HG03095 (cell line): Measurements from ENCODE around the gene FCER2.

ENCODE experiments used
- ATAC-seq: cut with Tn5 transposase; IDR thresholded peaks from one replicate; pipeline ENCODE4 v1.9.1; 2021; ENCODE audit warnings: moderate library complexity; ENCODE audit not compliant: unreplicated experiment

Gene FCER2

GRCh38 chr19:7704280-7705060 is 2.5 kb upstream of the FCER2 start:
- no peak for ATAC-seq

GRCh38 chr19:7703332-7703731 is 1.4 kb upstream of the FCER2 start:
- ATAC-seq: no peak

GRCh38 chr19:7701049-7701653 is 780 bp downstream of the FCER2 start:
- no peak for ATAC-seq

- no peak for ATAC-seq
Measured at GRCh38 chr19:7699417-7700401, 2.2 kb downstream of the FCER2 start.

GRCh38 chr19:7699003-7699402 is 2.9 kb downstream of the FCER2 start:
- no peak for ATAC-seq

GRCh38 chr19:7698583-7698982 is 3.3 kb downstream of the FCER2 start:
- ATAC-seq: no peak

GRCh38 chr19:7697721-7698287 is 4.1 kb downstream of the FCER2 start:
- ATAC-seq: no peak

- ATAC-seq: no peak
Measured at GRCh38 chr19:7694499-7694898, 7.4 kb downstream of the FCER2 start.

- ATAC-seq: no peak
Measured at GRCh38 chr19:7692417-7693088, 9.4 kb downstream of the FCER2 start.

- no peak for ATAC-seq
Measured at GRCh38 chr19:7691497-7691896, 10.4 kb downstream of the FCER2 start.

GRCh38 chr19:7690779-7691258 is 11.1 kb downstream of the FCER2 start:
- no peak for ATAC-seq

GRCh38 chr19:7689165-7689564 is 12.8 kb downstream of the FCER2 start:
- ATAC-seq: no peak

GRCh38 chr19:7687177-7687576 is 14.8 kb downstream of the FCER2 start:
- no peak for ATAC-seq

- ATAC-seq: no peak
Measured at GRCh38 chr19:7685546-7686445, 16.1 kb downstream of the FCER2 start.

- no peak for ATAC-seq
Measured at GRCh38 chr19:7682175-7682855, 19.6 kb downstream of the FCER2 start.

- ATAC-seq: no peak
Measured at GRCh38 chr19:7681340-7682174, 20.4 kb downstream of the FCER2 start.

- ATAC-seq: peak; percentile 43
Measured at GRCh38 chr19:7680606-7681339, 21.2 kb downstream of the FCER2 start, which contains the start of gene TRAPPC5. TRAPPC5 (plus strand) TSS chr19:7680833; CDS start chr19:7682254, 1,421 bp downstream.
